Left hindlimb (tissue), 1 donor: Measurements from ENCODE around the gene FKBP2.

Experiments used
- DNase-seq: peaks from one replicate; pipeline ENCODE4 v3.0.0-alpha.2; 2018

FKBP2 gene

DNA sequence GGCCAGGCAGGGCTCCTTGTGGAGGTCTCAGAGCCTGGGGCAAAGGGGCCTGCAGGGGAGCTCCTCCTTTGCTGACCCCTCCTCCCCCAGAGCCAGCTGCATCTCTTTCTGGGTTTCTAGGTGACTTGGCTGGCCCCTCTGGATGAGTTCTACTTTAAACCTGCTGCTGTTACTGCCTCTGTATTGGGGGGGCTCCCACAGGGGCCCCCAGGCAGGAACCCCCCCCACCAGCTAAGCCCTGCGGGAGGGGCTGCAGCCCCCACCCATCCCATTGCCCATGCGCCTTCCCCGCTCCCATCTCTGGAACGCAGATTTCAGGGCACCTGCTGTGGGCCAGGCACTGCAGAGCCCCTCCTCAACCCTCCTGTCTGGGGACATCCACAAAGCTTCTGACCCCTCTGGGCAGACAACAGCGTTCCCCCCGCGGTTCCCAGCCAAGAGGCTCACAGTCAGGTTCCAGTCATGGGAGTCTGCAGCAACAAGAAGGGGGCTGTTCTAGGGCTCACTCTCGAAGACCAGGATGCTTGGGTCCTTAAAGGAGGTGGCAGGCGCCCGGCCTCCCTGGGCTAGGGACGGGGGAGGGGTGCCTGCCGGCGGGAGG is 9.6 kb downstream of the FKBP2 start:
- DNase-seq: no peak

DNA sequence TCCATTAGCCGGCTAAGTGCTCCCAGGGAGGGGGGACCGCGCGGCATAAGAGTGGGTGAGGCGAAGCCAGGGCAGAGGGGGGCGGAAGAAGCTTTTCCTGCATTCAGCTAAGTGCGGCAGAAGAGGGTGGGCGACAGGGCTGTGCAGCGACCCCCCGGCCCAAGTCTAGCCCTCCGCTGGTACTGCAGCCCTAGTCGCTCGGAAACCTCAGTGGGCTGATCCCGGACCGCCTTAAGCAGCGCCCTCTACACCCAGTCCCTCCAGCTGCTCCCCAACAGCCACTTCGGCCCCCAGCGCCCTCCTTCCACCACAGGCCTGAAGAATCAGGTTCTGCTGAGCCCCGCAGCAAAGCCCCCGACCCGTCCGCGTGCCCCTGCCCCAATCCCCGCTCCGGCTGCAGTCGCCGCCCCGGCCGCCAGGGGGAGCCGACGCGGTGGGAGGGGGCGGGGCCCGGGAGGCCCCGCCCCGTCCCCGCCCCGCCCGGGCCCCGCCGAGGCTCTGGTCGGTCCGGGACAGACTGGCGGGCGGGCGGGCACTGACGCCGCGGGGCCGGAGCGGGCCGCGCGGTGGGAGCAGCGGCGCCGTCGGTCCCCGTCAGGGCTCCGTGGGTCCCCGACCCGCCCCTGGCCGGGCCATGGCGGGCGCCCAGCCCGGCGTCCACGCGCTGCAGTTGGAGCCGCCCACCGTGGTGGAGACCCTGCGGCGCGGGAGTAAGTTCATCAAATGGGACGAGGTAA is 10.3 kb downstream of the FKBP2 start, which contains the start of gene PLCB3:
PLCB3 (plus strand) TSS at position 515 of the 737 bp plus-strand sequence; CDS start at position 635, 120 bp downstream.
- no peak for DNase-seq

- no peak for DNase-seq
These were observed 10.8 kb downstream of the FKBP2 start for GRCh38 chr11:64251753-64252002.

- no peak for DNase-seq
These were observed 11.3 kb downstream of the FKBP2 start for GRCh38 chr11:64252003-64252872.

DNA sequence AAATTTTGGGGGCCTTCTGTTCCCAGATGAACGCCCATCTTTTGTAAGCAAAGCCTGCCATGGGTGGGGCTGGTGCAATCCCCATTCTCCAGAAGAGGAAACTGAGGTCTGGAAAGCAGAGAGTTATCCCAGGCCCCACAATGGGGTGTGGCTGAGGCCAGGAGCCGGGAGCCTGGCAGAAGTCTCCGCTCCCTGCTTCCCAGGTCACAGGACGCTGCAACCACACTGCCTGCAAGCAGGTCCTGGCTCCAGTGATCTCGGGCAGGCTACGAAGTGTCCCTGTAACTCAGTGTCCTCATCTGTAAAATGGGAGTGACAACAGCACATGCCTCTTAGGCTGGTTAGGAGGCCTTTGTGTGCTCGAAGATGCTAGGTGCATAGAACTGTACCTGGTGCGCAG is 12.1 kb downstream of the FKBP2 start:
- no peak for DNase-seq

- DNase-seq: no peak
These were observed 12.6 kb downstream of the FKBP2 start for GRCh38 chr11:64253481-64253880.

DNA sequence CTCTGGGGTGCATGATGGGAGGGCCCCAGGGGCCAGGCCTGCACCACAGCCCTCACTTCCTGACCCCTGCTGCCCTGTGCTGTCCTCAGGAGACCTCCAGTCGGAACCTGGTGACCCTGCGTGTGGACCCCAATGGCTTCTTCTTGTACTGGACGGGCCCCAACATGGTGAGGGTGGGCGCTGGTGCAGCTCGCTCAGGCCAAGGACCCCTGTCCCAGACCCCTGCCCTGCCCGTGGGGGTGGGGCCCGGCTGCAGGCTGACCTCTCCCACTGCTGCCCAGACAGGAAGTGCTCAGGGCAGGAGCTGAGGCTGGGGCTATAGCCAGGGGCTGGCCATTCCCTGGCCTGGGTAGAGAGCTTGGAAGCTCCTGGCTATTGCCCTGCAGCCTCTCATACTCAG is 13.4 kb downstream of the FKBP2 start:
- DNase-seq: no peak

DNA sequence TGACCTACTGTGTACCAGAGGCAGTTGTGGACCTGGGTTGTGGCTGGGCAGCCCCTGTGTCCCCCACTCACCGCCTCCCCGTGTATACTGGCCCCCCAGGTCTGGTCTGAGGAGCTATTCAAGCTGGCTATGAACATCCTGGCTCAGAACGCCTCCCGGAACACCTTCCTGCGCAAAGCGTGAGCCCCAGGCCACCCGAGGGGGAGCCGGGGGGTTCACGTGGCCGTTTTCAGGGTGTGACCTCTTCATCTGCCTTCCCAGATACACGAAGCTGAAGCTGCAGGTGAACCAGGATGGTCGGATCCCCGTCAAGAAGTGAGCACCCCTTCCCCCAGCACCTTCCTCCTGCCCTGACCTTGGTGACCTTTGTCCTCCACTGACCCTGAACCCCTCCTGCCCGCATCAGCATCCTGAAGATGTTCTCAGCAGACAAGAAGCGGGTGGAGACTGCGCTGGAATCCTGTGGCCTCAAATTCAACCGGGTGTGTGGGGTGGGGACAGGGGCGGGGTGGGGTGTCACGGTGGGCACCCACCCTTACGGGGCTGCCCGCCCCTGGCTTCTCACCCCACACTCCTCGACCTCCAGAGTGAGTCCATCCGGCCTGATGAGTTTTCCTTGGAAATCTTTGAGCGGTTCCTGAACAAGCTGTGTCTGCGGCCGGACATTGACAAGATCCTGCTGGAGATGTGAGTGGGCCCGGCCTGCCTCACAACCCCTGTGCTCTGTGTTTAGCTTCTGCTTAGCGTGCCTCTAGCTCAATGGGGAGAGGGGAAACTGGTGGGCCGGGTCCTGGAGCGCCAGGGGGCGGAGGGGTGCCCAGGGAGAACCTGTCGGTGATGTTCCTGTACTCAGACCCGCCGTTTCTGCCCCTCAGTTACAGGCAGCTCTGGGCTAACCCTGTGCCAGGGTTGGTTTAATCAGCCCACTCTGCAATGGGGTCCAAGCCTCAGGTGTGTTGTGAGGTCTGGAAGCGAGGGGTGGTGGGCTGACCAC is 14.5 kb downstream of the FKBP2 start:
- no peak for DNase-seq

- no peak for DNase-seq
These were observed 15.4 kb downstream of the FKBP2 start for GRCh38 chr11:64256300-64256699.

DNA sequence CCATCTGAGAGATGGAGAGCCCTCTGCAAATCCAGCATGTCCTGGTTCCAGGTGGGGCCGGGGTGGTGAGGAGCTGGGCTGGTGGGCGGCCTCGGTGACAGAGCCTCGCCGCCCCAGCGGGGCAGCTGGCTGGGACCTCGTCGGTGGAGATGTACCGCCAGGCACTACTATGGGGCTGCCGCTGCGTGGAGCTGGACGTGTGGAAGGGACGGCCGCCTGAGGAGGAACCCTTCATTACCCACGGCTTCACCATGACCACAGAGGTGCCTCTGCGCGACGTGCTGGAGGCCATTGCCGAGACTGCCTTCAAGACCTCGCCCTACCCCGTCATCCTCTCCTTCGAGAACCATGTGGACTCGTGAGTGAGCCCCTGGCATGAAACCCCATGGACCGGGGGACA is 17.5 kb downstream of the FKBP2 start:
- DNase-seq: no peak

DNA sequence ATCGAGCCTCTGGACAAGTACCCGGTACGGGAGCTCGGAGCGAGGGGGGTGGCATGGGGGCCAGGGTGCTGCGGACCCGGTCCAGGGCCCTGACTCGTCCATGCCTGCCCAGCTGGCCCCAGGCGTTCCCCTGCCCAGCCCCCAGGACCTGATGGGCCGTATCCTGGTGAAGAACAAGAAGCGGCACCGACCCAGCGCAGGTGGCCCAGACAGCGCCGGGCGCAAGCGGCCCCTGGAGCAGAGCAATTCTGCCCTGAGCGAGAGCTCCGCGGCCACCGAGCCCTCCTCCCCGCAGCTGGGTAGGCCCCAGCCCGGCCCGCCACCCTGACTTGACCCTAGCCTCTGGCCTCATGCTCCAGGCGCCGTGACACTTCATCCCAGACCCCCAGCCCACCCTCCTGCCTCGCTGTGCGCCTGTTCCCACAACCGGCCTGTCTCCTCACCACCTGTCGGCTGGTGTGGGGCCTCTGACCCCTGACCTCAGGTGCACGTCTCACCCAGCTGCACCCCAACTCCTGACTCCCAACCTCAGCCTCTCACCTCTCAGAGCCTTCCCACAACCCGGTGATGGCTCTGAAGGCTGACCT is 18.1 kb downstream of the FKBP2 start:
- DNase-seq: no peak

GRCh38 chr11:64259533-64260067 is 18.7 kb downstream of the FKBP2 start:
- DNase-seq: no peak

GRCh38 chr11:64260147-64260708 is 19.3 kb downstream of the FKBP2 start:
- no peak for DNase-seq

DNA sequence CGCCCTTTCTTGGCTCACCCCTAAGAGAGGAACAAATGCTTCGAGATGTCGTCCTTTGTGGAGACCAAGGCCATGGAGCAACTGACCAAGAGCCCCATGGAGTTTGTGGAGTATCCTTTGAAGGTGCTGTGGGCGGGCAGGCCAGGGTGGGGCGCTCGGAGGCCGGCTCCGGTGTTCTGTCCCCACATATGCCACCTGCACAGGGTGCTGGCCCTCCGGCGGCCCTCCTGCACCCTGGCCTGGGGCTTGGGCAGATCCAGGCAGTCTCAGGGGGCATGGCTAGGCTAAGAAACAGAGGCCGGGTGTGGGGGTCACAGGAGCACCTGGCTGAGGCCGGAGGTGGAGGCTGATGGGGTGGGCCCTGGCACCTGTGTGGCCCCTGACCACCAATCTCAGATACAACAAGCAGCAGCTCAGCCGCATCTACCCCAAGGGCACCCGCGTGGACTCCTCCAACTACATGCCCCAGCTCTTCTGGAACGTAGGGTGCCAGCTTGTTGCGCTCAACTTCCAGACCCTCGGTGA is 20.7 kb downstream of the FKBP2 start:
- no peak for DNase-seq

- no peak for DNase-seq
These were observed 21.5 kb downstream of the FKBP2 start for GRCh38 chr11:64262271-64263002.

DNA sequence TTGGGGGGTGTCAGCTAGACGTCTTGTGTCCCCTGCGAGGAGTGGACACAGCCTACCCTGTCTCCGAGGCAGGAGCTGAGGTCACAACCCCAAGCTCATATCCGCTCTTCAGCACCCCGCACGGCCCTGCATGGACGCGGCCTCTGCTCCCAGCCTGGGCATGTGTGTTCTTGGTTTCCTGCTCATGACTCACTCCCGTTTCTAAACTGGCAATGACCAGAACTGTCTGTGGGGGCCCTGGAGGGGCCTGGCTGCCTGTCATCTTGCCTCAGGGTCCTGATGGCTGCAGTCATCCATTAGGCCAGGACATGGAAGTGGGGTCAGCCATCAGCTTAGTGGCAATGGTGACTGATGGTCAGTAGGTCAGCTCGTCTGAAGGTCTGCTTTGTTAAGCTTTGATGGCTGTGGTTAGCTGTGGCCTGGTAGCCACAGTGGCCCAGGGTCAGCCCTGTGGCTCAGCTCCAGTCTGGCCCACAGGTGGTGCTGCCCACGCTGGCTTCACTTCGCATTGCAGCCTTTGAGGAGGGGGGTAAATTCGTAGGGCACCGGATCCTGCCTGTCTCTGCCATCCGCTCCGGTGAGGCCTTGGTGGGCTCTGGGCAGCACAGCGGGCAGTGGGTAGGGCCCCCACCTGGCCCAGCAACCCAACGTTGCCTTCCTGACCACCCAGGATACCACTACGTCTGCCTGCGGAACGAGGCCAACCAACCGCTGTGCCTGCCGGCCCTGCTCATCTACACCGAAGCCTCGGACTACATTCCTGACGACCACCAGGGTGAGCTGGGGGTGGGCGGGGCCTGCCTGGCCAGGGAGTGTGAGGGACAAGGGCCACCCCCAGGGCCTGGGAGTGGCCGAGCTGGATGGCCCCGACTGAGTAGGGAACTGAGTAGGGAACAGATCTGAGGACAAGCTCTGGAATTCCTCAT is 22.4 kb downstream of the FKBP2 start:
- DNase-seq: no peak

GRCh38 chr11:64263947-64264317 is 23.0 kb downstream of the FKBP2 start:
- no peak for DNase-seq

DNA sequence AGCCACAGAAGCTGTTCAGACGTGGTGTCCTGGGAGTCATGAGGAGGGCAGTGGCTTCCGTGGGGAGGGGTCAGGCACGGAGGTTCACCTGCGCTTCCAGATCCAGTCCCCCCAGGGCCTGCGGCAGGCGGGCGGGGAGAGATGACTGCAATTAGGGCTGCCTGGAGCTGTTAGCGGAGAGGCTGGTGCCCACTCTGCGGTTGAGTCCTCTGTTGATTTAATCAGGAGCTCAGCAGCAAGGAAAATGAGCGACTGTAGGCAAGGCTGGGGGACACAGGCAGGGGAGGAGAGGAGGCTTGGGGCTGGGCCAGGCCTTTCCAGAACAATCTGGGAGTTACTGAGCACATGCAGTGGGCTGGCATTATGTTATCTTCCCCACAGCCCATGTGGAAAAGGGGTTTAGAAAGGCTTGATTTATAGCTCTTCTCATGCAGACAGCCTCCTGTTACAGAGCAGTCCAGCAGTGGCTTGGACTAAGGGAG is 23.5 kb downstream of the FKBP2 start:
- no peak for DNase-seq
